ENCODE data around the gene ADIPOR2.

The ADIPOR2 gene

GRCh38 chr12:1716215-1716862 lies 25.5 kb downstream of the ADIPOR2 start:
- no peak for TF ChIP-seq CTCF (IDR thresholded peaks at IDR 0.05; ENCODE audit: insufficient read depth, low read depth, low read length, missing control alignments)
- DNase-seq (ENCODE audit: low read depth): peak; percentile 35
- H3K4me3 ChIP-seq (ENCODE audit: low read depth, low read length): no peak overlapping the region

GRCh38 chr12:1716911-1717310 lies 26.0 kb downstream of the ADIPOR2 start:
- no peak for TF ChIP-seq CTCF (IDR thresholded peaks at IDR 0.05; ENCODE audit: insufficient read depth, low read depth, low read length, missing control alignments)
- H3K4me3 ChIP-seq (ENCODE audit: low read depth, low read length): no peak overlapping the region
- no peak for DNase-seq (ENCODE audit: low read depth)

- H3K4me3 ChIP-seq (ENCODE audit: low read depth, low read length): no peak overlapping the region
- TF ChIP-seq CTCF (IDR thresholded peaks at IDR 0.05; ENCODE audit: insufficient read depth, low read depth, low read length, missing control alignments): no peak
- no peak for DNase-seq (ENCODE audit: low read depth)
These were observed 28.3 kb downstream of the ADIPOR2 start for GRCh38 chr12:1719139-1719538.

GRCh38 chr12:1720494-1720893 lies 29.6 kb downstream of the ADIPOR2 start:
- no peak for TF ChIP-seq CTCF (IDR thresholded peaks at IDR 0.05; ENCODE audit: insufficient read depth, low read depth, low read length, missing control alignments)
- H3K4me3 ChIP-seq (ENCODE audit: low read depth, low read length): no peak overlapping the region
- DNase-seq (ENCODE audit: low read depth): no peak

GRCh38 chr12:1723721-1724120 lies 32.9 kb downstream of the ADIPOR2 start:
- DNase-seq (ENCODE audit: low read depth): no peak
- TF ChIP-seq CTCF (IDR thresholded peaks at IDR 0.05; ENCODE audit: insufficient read depth, low read depth, low read length, missing control alignments): no peak
- no peak overlapping the region for H3K4me3 ChIP-seq (ENCODE audit: low read depth, low read length)

- TF ChIP-seq CTCF (IDR thresholded peaks at IDR 0.05; ENCODE audit: insufficient read depth, low read depth, low read length, missing control alignments): no peak
- no peak overlapping the region for H3K4me3 ChIP-seq (ENCODE audit: low read depth, low read length)
- DNase-seq (ENCODE audit: low read depth): peak; percentile 9
These were observed 33.4 kb downstream of the ADIPOR2 start for GRCh38 chr12:1724250-1724649.

GRCh38 chr12:1726753-1727152 lies 35.9 kb downstream of the ADIPOR2 start:
- DNase-seq (ENCODE audit: low read depth): no peak
- no peak overlapping the region for H3K4me3 ChIP-seq (ENCODE audit: low read depth, low read length)
- no peak for TF ChIP-seq CTCF (IDR thresholded peaks at IDR 0.05; ENCODE audit: insufficient read depth, low read depth, low read length, missing control alignments)
